CD4-positive, alpha-beta T cell (primary cell): ENCODE data around the gene SACM1L. TPM values are rescaled to one million over a fixed set of nuclear protein-coding genes. Genes with fewer than 3 reads are reported as not detected.

ENCODE experiments used
- ATAC-seq: fragments of 200-7000 bp; cut with Tn5 transposase; one replicate; pipeline ENCODE4 v1.10.0; 2022; ENCODE audit warnings: mild to moderate bottlenecking; ENCODE audit not compliant: poor library complexity
- CTCF ChIA-PET: fragments of 350-600 bp; sonication (Branson Sonifier 250); formaldehyde crosslinking; loops from one replicate; lab custom pipeline; 2021; ENCODE audit warnings: antibody characterized with exemption, inconsistent platforms; lab: Charles Lee
- POLR2A ChIA-PET: fragments of 350-600 bp; sonication (Branson Sonifier 250); formaldehyde crosslinking; loops from one replicate; lab custom pipeline; 2021; ENCODE audit warnings: antibody characterized with exemption, inconsistent platforms; lab: Charles Lee
- DNase-seq, 14 experiments: peaks; one replicate each; pipeline ENCODE4 v3.0.0-alpha.2; 2013 to 2020; ENCODE audit warnings: mixed read lengths in 2 of 14
- H3K27ac ChIP-seq, 2 donors: one replicate each; pipeline versions ENCODE4 v1.5.1 to v1.7.0; 2013; ENCODE audit warnings: low read length in 2 of 2, low read depth in 1 of 2, mild to moderate bottlenecking in 1 of 2
- H3K27me3 ChIP-seq, 2 experiments: 1 replicate in 1 of 2; 2 replicates in 1 of 2; pipeline versions ENCODE4 v1.6.1 to v1.7.0; 2013; ENCODE audit warnings: low read length in 2 of 2, control low read depth in 1 of 2, mild to moderate bottlenecking in 1 of 2, moderate library complexity in 1 of 2; ENCODE audit not compliant: insufficient read depth in 2 of 2, control insufficient read depth in 1 of 2
- H3K36me3 ChIP-seq: one replicate; pipeline ENCODE4 v1.6.1; 2013; ENCODE audit warnings: low read length, control low read depth; ENCODE audit not compliant: insufficient read depth
- H3K4me1 ChIP-seq: one replicate; pipeline ENCODE4 v1.6.1; 2013; ENCODE audit warnings: low read length, control low read depth; ENCODE audit not compliant: insufficient read depth
- H3K4me3 ChIP-seq: one replicate; pipeline ENCODE4 v1.5.1; 2013; ENCODE audit warnings: mild to moderate bottlenecking, low read length, moderate library complexity
- H3K9me3 ChIP-seq, 2 experiments: 1 replicate in 1 of 2; 2 replicates in 1 of 2; pipeline versions ENCODE4 v1.6.1 to v1.7.0; 2013; ENCODE audit warnings: low read length in 2 of 2, mild to moderate bottlenecking in 2 of 2, control low read depth in 1 of 2, moderate library complexity in 1 of 2; ENCODE audit not compliant: control insufficient read depth in 1 of 2, insufficient read depth in 1 of 2
- H3K27ac Mint-ChIP-seq: one replicate; pipeline ENCODE4 v1.8.0; 2020; ENCODE audit warnings: mixed read lengths
- H3K27me3 Mint-ChIP-seq: one replicate; pipeline ENCODE4 v1.8.0; 2021; ENCODE audit warnings: mixed read lengths
- H3K36me3 Mint-ChIP-seq: one replicate; pipeline ENCODE4 v1.8.0; 2021; ENCODE audit warnings: low read depth, mixed read lengths
- H3K4me1 Mint-ChIP-seq: one replicate; pipeline ENCODE4 v1.8.0; 2021; ENCODE audit warnings: low read depth, mixed read lengths
- H3K4me3 Mint-ChIP-seq: one replicate; pipeline ENCODE4 v1.8.0; 2020; ENCODE audit warnings: mild to moderate bottlenecking, mixed read lengths
- H3K9me3 Mint-ChIP-seq: one replicate; pipeline ENCODE4 v1.8.0; 2020; ENCODE audit warnings: mixed read lengths
- CTCF ChIP-seq: fragments of 200-600 bp; IDR thresholded peaks from one replicate; pipeline ENCODE4 v1.8.0; 2022; ENCODE audit warnings: antibody characterized with exemption, mild to moderate bottlenecking
- intact Hi-C, 2 experiments: fragments of 100-400 bp; cut with DNase I in 1 of 2; cut with micrococcal nuclease in 1 of 2; formaldehyde crosslinking; loops; one replicate each; pipeline versions ENCODE4 v1.15.1 to v1.9.0; 2023 to 2025; cut with DNase I, micrococcal nuclease
- total RNA-seq, 174 experiments: library from RNA in 2 of 174; stranded (reverse) in 2 of 174; gene quantifications; one replicate each; pipeline ENCODE4 v1.2.3 and lab custom pipeline; 2021 to 2026

The SACM1L gene
- total RNA-seq, 2 experiments from 2014 or later = 41.9 to 44.3 TPM

GRCh38 chr3:45741742-45742460 lies 52.7 kb downstream of the SACM1L start:
- no peaks in the 10 kb centered on the region for H3K9me3 Mint-ChIP-seq
- intact Hi-C loops = no loop called here
- Histone ChIP-seq H3K27ac (no peak overlapping the region), H3K4me1 (peaks cover 11% of the 10 kb centered on the region), H3K4me3 (no peak overlapping the region), H3K36me3 (peaks cover 88% of the 10 kb centered on the region), H3K9me3 (no peaks in the 10 kb centered on the region), H3K27me3 (no peaks in the 10 kb centered on the region)
- H3K36me3 Mint-ChIP-seq = peaks cover 83% of the 10 kb centered on the region
- peaks cover 33% of the 10 kb centered on the region for H3K4me1 Mint-ChIP-seq
- H3K4me3 Mint-ChIP-seq = no peak overlapping the region
- no peak for TF ChIP-seq CTCF
- peak overlapping the region; percentile 64 for H3K27ac Mint-ChIP-seq
- CTCF ChIA-PET = no interaction called here
- DNase-seq = peak in 3 of 14 experiments; percentile 13 to 16 (median 13)
- no peaks in the 10 kb centered on the region for H3K27me3 Mint-ChIP-seq
- POLR2A ChIA-PET = no interaction called here
- no peak for ATAC-seq

- Mint-ChIP-seq H3K4me3 (no peak overlapping the region), H3K27ac (peak overlapping the region; percentile 64), H3K9me3 (no peaks in the 10 kb centered on the region), H3K4me1 (peaks cover 33% of the 10 kb centered on the region), H3K27me3 (no peaks in the 10 kb centered on the region), H3K36me3 (peaks cover 80% of the 10 kb centered on the region)
- DNase-seq = no peak
- Histone ChIP-seq H3K27ac (no peak overlapping the region), H3K9me3 (no peaks in the 10 kb centered on the region), H3K4me3 (no peak overlapping the region), H3K27me3 (no peaks in the 10 kb centered on the region), H3K36me3 (peaks cover 88% of the 10 kb centered on the region), H3K4me1 (peaks cover 11% of the 10 kb centered on the region)
- ChIA-PET CTCF (no interaction called here), POLR2A (no interaction called here)
- no peak for TF ChIP-seq CTCF
- intact Hi-C loops = no loop called here
- no peak for ATAC-seq
Observed at GRCh38 chr3:45742461-45743089, 53.4 kb downstream of the SACM1L start.

- Mint-ChIP-seq H3K4me1 (peaks cover 12% of the 10 kb centered on the region), H3K4me3 (no peak overlapping the region), H3K27me3 (no peaks in the 10 kb centered on the region), H3K36me3 (peaks cover 57% of the 10 kb centered on the region), H3K27ac (no peak overlapping the region), H3K9me3 (no peaks in the 10 kb centered on the region)
- intact Hi-C loops = no loop called here
- H3K27ac ChIP-seq = no peak overlapping the region
- TF ChIP-seq CTCF = no peak
- no peak for DNase-seq
- no peak overlapping the region for H3K4me3 ChIP-seq
- no peaks in the 10 kb centered on the region for H3K27me3 ChIP-seq
- peaks cover 53% of the 10 kb centered on the region for H3K36me3 ChIP-seq
- ATAC-seq = no peak
- peaks cover 6% of the 10 kb centered on the region for H3K4me1 ChIP-seq
- ChIA-PET POLR2A (no interaction called here), CTCF (no interaction called here)
- no peaks in the 10 kb centered on the region for H3K9me3 ChIP-seq
Observed at GRCh38 chr3:45746165-45746776, 57.1 kb downstream of the SACM1L start.
